ENCODE measurements around the gene HKDC1.
"Not testable (repeated sequence)": the region's sequence is repeated elsewhere in the genome, so short reads cannot be mapped to it uniquely, and the experiment has no call there.

HKDC1 gene

GRCh38 chr10:69246581-69247312 lies 26.6 kb downstream of the HKDC1 start:
- Histone ChIP-seq H3K36me3 (ENCODE audit: control insufficient read depth in 1 of 2, insufficient read depth in 2 of 2, low read length in 2 of 2) (no peaks in the 10 kb centered on the region), H3K27me3 (ENCODE audit: low read depth, low read length) (no peaks in the 10 kb centered on the region), H3K4me3 (ENCODE audit: low read depth in 1 of 2, low read length in 2 of 2) (no peak overlapping the region)

GRCh38 chr10:69247313-69247710 lies 27.2 kb downstream of the HKDC1 start:
- H3K4me3 ChIP-seq (ENCODE audit: low read depth in 1 of 2, low read length in 2 of 2) = no peak overlapping the region
- no peaks in the 10 kb centered on the region for H3K9me3 ChIP-seq (ENCODE audit: control insufficient read depth in 1 of 2, low read length in 2 of 2)
- H3K27ac ChIP-seq (ENCODE audit: low read length) = no peak overlapping the region
- no peaks in the 10 kb centered on the region for H3K36me3 ChIP-seq (ENCODE audit: control insufficient read depth in 1 of 2, insufficient read depth in 2 of 2, low read length in 2 of 2)
- H3K4me1 ChIP-seq (ENCODE audit: control insufficient read depth in 1 of 2, insufficient read depth in 2 of 2, low read length in 2 of 2) = no peaks in the 10 kb centered on the region
- H3K27me3 ChIP-seq (ENCODE audit: low read depth, low read length) = no peaks in the 10 kb centered on the region

More at GRCh38 chr10:69246581-69247312, 26.6 kb downstream of the HKDC1 start:
- H3K9me3 ChIP-seq (ENCODE audit: control insufficient read depth in 1 of 2, low read length in 2 of 2) = no peaks in the 10 kb centered on the region
- no peaks in the 10 kb centered on the region for H3K4me1 ChIP-seq (ENCODE audit: control insufficient read depth in 1 of 2, insufficient read depth in 2 of 2, low read length in 2 of 2)
- H3K27ac ChIP-seq (ENCODE audit: low read length) = no peak overlapping the region

- Histone ChIP-seq H3K27me3 (ENCODE audit: low read depth, low read length) (no peaks in the 10 kb centered on the region), H3K36me3 (ENCODE audit: control insufficient read depth in 1 of 2, insufficient read depth in 2 of 2, low read length in 2 of 2) (peaks cover 0 to 1% of the 10 kb centered on the region in 2 donors), H3K4me1 (ENCODE audit: control insufficient read depth in 1 of 2, insufficient read depth in 2 of 2, low read length in 2 of 2) (no peaks in the 10 kb centered on the region), H3K4me3 (ENCODE audit: low read depth in 1 of 2, low read length in 2 of 2) (no peak overlapping the region), H3K9me3 (ENCODE audit: control insufficient read depth in 1 of 2, low read length in 2 of 2) (no peaks in the 10 kb centered on the region), H3K27ac (ENCODE audit: low read length) (no peak overlapping the region)
Observed at GRCh38 chr10:69248117-69248730, 28.1 kb downstream of the HKDC1 start.

- H3K4me1 ChIP-seq (ENCODE audit: control insufficient read depth in 1 of 2, insufficient read depth in 2 of 2, low read length in 2 of 2) = no peaks in the 10 kb centered on the region
- no peaks in the 10 kb centered on the region for H3K9me3 ChIP-seq (ENCODE audit: control insufficient read depth in 1 of 2, low read length in 2 of 2)
- no peaks in the 10 kb centered on the region for H3K27me3 ChIP-seq (ENCODE audit: low read depth, low read length)
- H3K36me3 ChIP-seq (ENCODE audit: control insufficient read depth in 1 of 2, insufficient read depth in 2 of 2, low read length in 2 of 2) = peaks cover 0 to 6% of the 10 kb centered on the region in 2 donors
- H3K4me3 ChIP-seq (ENCODE audit: low read depth in 1 of 2, low read length in 2 of 2) = no peak overlapping the region
- H3K27ac ChIP-seq (ENCODE audit: low read length) = no peak overlapping the region
Observed at GRCh38 chr10:69250041-69250440, 29.9 kb downstream of the HKDC1 start.

- H3K27ac ChIP-seq (ENCODE audit: low read length); H3K27me3 ChIP-seq (ENCODE audit: low read depth, low read length); H3K4me1 ChIP-seq (ENCODE audit: control insufficient read depth in 1 of 2, insufficient read depth in 2 of 2, low read length in 2 of 2); H3K36me3 ChIP-seq (ENCODE audit: control insufficient read depth in 1 of 2, insufficient read depth in 2 of 2, low read length in 2 of 2); H3K4me3 ChIP-seq (ENCODE audit: low read depth in 1 of 2, low read length in 2 of 2); H3K9me3 ChIP-seq (ENCODE audit: control insufficient read depth in 1 of 2, low read length in 2 of 2): not testable (repeated sequence)
Observed at GRCh38 chr10:69251417-69251816, 31.3 kb downstream of the HKDC1 start.

GRCh38 chr10:69253171-69253570 lies 33.0 kb downstream of the HKDC1 start:
- Histone ChIP-seq H3K9me3 (ENCODE audit: control insufficient read depth in 1 of 2, low read length in 2 of 2) (no peaks in the 10 kb centered on the region), H3K27ac (ENCODE audit: low read length) (no peak overlapping the region), H3K4me1 (ENCODE audit: control insufficient read depth in 1 of 2, insufficient read depth in 2 of 2, low read length in 2 of 2) (no peaks in the 10 kb centered on the region), H3K4me3 (ENCODE audit: low read depth in 1 of 2, low read length in 2 of 2) (no peak overlapping the region), H3K36me3 (ENCODE audit: control insufficient read depth in 1 of 2, insufficient read depth in 2 of 2, low read length in 2 of 2) (peaks cover 0 to 14% of the 10 kb centered on the region in 2 donors), H3K27me3 (ENCODE audit: low read depth, low read length) (no peaks in the 10 kb centered on the region)

- H3K9me3 ChIP-seq (ENCODE audit: control insufficient read depth in 1 of 2, low read length in 2 of 2) = no peaks in the 10 kb centered on the region
- H3K27ac ChIP-seq (ENCODE audit: low read length) = no peak overlapping the region
- H3K4me3 ChIP-seq (ENCODE audit: low read depth in 1 of 2, low read length in 2 of 2) = no peak overlapping the region
- no peaks in the 10 kb centered on the region for H3K4me1 ChIP-seq (ENCODE audit: control insufficient read depth in 1 of 2, insufficient read depth in 2 of 2, low read length in 2 of 2)
- H3K36me3 ChIP-seq (ENCODE audit: control insufficient read depth in 1 of 2, insufficient read depth in 2 of 2, low read length in 2 of 2) = peaks cover 0 to 14% of the 10 kb centered on the region in 2 donors
- H3K27me3 ChIP-seq (ENCODE audit: low read depth, low read length) = no peaks in the 10 kb centered on the region
Observed at GRCh38 chr10:69254877-69255276, 34.7 kb downstream of the HKDC1 start.

- H3K4me1 ChIP-seq (ENCODE audit: control insufficient read depth in 1 of 2, insufficient read depth in 2 of 2, low read length in 2 of 2) = no peaks in the 10 kb centered on the region
- no peak overlapping the region for H3K27ac ChIP-seq (ENCODE audit: low read length)
- peaks cover 0 to 8% of the 10 kb centered on the region in 2 donors for H3K36me3 ChIP-seq (ENCODE audit: control insufficient read depth in 1 of 2, insufficient read depth in 2 of 2, low read length in 2 of 2)
- H3K9me3 ChIP-seq (ENCODE audit: control insufficient read depth in 1 of 2, low read length in 2 of 2) = no peaks in the 10 kb centered on the region
- H3K4me3 ChIP-seq (ENCODE audit: low read depth in 1 of 2, low read length in 2 of 2) = no peak overlapping the region
- no peaks in the 10 kb centered on the region for H3K27me3 ChIP-seq (ENCODE audit: low read depth, low read length)
Observed at GRCh38 chr10:69259547-69260243, 39.6 kb downstream of the HKDC1 start.

GRCh38 chr10:69261184-69261583 lies 41.1 kb downstream of the HKDC1 start:
- H3K4me3 ChIP-seq (ENCODE audit: low read depth in 1 of 2, low read length in 2 of 2) = no peak overlapping the region
- H3K9me3 ChIP-seq (ENCODE audit: control insufficient read depth in 1 of 2, low read length in 2 of 2) = no peaks in the 10 kb centered on the region
- no peak overlapping the region for H3K27ac ChIP-seq (ENCODE audit: low read length)
- no peaks in the 10 kb centered on the region for H3K4me1 ChIP-seq (ENCODE audit: control insufficient read depth in 1 of 2, insufficient read depth in 2 of 2, low read length in 2 of 2)
- peaks cover 0 to 8% of the 10 kb centered on the region in 2 donors for H3K36me3 ChIP-seq (ENCODE audit: control insufficient read depth in 1 of 2, insufficient read depth in 2 of 2, low read length in 2 of 2)
- H3K27me3 ChIP-seq (ENCODE audit: low read depth, low read length) = no peaks in the 10 kb centered on the region

GRCh38 chr10:69262292-69262751 lies 42.2 kb downstream of the HKDC1 start:
- Histone ChIP-seq H3K27ac (ENCODE audit: low read length) (no peak overlapping the region), H3K27me3 (ENCODE audit: low read depth, low read length) (no peaks in the 10 kb centered on the region)

GRCh38 chr10:69265521-69265920 lies 45.4 kb downstream of the HKDC1 start:
- H3K27ac ChIP-seq (ENCODE audit: low read length) = no peak overlapping the region
- H3K36me3 ChIP-seq (ENCODE audit: control insufficient read depth in 1 of 2, insufficient read depth in 2 of 2, low read length in 2 of 2) = no peaks in the 10 kb centered on the region
- no peak overlapping the region for H3K4me3 ChIP-seq (ENCODE audit: low read depth in 1 of 2, low read length in 2 of 2)
- H3K4me1 ChIP-seq (ENCODE audit: control insufficient read depth in 1 of 2, insufficient read depth in 2 of 2, low read length in 2 of 2) = no peaks in the 10 kb centered on the region
- H3K27me3 ChIP-seq (ENCODE audit: low read depth, low read length) = no peaks in the 10 kb centered on the region
- no peaks in the 10 kb centered on the region for H3K9me3 ChIP-seq (ENCODE audit: control insufficient read depth in 1 of 2, low read length in 2 of 2)

More at GRCh38 chr10:69262292-69262751, 42.2 kb downstream of the HKDC1 start:
- no peaks in the 10 kb centered on the region for H3K4me1 ChIP-seq (ENCODE audit: control insufficient read depth in 1 of 2, insufficient read depth in 2 of 2, low read length in 2 of 2)
- no peaks in the 10 kb centered on the region for H3K9me3 ChIP-seq (ENCODE audit: control insufficient read depth in 1 of 2, low read length in 2 of 2)
- peaks cover 0 to 2% of the 10 kb centered on the region in 2 donors for H3K36me3 ChIP-seq (ENCODE audit: control insufficient read depth in 1 of 2, insufficient read depth in 2 of 2, low read length in 2 of 2)
- no peak overlapping the region for H3K4me3 ChIP-seq (ENCODE audit: low read depth in 1 of 2, low read length in 2 of 2)
